Adipocyte (in vitro differentiated cells): ENCODE data around the gene APLNR.

Experiments
- DNase-seq: peaks from one replicate; pipeline ENCODE4 v3.0.0-alpha.2; 2015; ENCODE audit warnings: low read depth
- H3K27me3 ChIP-seq: replicated peaks from 2 replicates; pipeline ENCODE4 v1.7.0; 2013; ENCODE audit warnings: mild to moderate bottlenecking, low read length, moderate library complexity; ENCODE audit not compliant: control insufficient read depth, insufficient read depth
- H3K36me3 ChIP-seq: 2 replicates; pipeline ENCODE4 v1.7.0; 2013; ENCODE audit warnings: low read length, mild to moderate bottlenecking, moderate library complexity; ENCODE audit not compliant: control insufficient read depth, insufficient read depth, severe bottlenecking
- H3K4me1 ChIP-seq: 2 replicates; pipeline ENCODE4 v1.7.0; 2013; ENCODE audit warnings: mild to moderate bottlenecking, low read length, moderate library complexity; ENCODE audit not compliant: control insufficient read depth, insufficient read depth
- H3K4me3 ChIP-seq: 2 replicates; pipeline ENCODE4 v1.7.0; 2013; ENCODE audit warnings: mild to moderate bottlenecking, low read length, moderate library complexity
- H3K9ac ChIP-seq: 2 replicates; pipeline ENCODE4 v1.7.0; 2013; ENCODE audit warnings: mild to moderate bottlenecking, low read length, moderate library complexity
- H3K9me3 ChIP-seq: 2 replicates; pipeline ENCODE4 v1.7.0; 2013; ENCODE audit warnings: mild to moderate bottlenecking, low read length, moderate library complexity; ENCODE audit not compliant: control insufficient read depth

APLNR gene

GRCh38 chr11:57196596-57196995 is 40.5 kb downstream of the APLNR start:
- no peak for DNase-seq
- peaks cover 4% of the 10 kb centered on the region for H3K9me3 ChIP-seq

GRCh38 chr11:57192316-57192715 is 44.7 kb downstream of the APLNR start:
- Histone ChIP-seq H3K36me3 (no peaks in the 10 kb centered on the region), H3K4me3 (no peak overlapping the region), H3K9me3 (peaks cover 4% of the 10 kb centered on the region), H3K4me1 (no peaks in the 10 kb centered on the region), H3K27me3 (peaks cover 27% of the 10 kb centered on the region), H3K9ac (no peak overlapping the region)
- DNase-seq: no peak

More at GRCh38 chr11:57196596-57196995, 40.5 kb downstream of the APLNR start:
- no peaks in the 10 kb centered on the region for H3K4me1 ChIP-seq
- no peaks in the 10 kb centered on the region for H3K36me3 ChIP-seq
- H3K4me3 ChIP-seq: no peak overlapping the region
- peaks cover 52% of the 10 kb centered on the region for H3K27me3 ChIP-seq
- H3K9ac ChIP-seq: no peak overlapping the region

- no peaks in the 10 kb centered on the region for H3K36me3 ChIP-seq
- no peak overlapping the region for H3K4me3 ChIP-seq
- peaks cover 25% of the 10 kb centered on the region for H3K27me3 ChIP-seq
- no peaks in the 10 kb centered on the region for H3K4me1 ChIP-seq
- no peak for DNase-seq
- H3K9me3 ChIP-seq: peaks cover 4% of the 10 kb centered on the region
- H3K9ac ChIP-seq: no peak overlapping the region
These were observed 45.5 kb downstream of the APLNR start for GRCh38 chr11:57191311-57192219.

GRCh38 chr11:57190548-57190947 is 46.5 kb downstream of the APLNR start:
- H3K9ac ChIP-seq: no peak overlapping the region
- H3K9me3 ChIP-seq: peaks cover 4% of the 10 kb centered on the region
- H3K4me3 ChIP-seq: no peak overlapping the region
- no peak for DNase-seq
- H3K27me3 ChIP-seq: peaks cover 22% of the 10 kb centered on the region
- H3K4me1 ChIP-seq: no peaks in the 10 kb centered on the region
- no peaks in the 10 kb centered on the region for H3K36me3 ChIP-seq
